CMK (cell line): ENCODE data around the gene CALM1.

Experiments used
- DNase-seq: peaks from one replicate; pipeline ENCODE4 v3.0.0-alpha.2; 2010; ENCODE audit warnings: low read depth

Gene CALM1

GRCh38 chr14:90409209-90409730 lies 12.4 kb downstream of the CALM1 start:
- DNase-seq, result no peak

DNA sequence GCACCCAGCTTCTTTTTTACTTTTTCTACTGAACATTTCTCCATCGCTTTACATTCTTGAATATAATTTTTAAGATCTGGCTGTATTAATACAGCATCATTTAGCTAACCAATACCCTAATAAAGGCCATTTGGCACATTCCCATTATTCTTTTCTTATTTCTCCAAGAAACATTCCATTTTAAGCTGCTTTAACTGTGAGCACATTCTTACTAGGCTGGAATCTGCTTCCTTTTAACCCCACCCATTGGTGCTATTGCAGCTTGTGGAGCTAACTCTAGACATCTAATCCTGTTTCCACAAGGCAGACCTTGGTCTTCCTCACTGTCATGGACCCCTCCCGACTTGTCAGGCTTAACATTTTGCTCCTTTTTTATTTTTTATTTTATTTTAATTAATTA lies 15.2 kb downstream of the CALM1 start:
- DNase-seq, result no peak

DNA sequence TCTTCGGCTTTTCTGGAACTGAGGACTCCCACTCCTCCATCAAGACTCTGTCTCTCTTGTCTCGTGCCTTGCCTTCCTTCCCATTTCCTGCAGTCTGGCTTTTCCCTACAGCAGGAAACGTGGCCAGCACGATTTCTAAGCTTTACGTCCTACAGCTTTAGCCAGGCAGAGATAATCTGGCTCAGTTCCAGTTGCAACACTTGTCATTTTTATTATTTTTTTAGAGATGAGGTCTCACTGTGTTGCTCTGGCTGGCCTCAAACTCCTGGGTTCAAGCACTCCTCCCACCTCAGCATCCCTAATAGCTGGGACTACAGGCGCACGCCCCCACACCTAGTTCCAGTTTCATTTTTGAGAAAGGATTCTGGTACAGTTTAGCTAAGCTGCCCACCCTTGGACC lies 19.9 kb downstream of the CALM1 start:
- no peak for DNase-seq

DNA sequence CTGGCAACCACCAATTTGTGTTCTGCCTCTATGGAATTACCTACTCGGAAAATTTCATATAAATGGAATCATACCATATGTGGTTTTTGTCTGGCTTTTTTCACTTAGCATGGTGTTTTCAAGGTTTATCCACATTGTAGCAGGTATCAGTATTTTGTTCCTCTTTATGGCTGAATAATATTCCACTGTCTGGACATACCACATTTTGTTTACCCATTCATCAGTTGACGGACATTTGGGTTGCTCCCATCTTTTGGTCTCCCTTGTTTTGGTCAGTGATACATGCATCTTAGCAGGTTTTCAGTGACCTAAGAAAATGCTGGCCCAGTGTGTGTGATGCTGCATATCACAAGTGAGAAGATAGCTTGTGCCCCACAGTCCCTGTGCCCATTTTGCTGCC lies 21.2 kb downstream of the CALM1 start:
- DNase-seq, result no peak

DNA sequence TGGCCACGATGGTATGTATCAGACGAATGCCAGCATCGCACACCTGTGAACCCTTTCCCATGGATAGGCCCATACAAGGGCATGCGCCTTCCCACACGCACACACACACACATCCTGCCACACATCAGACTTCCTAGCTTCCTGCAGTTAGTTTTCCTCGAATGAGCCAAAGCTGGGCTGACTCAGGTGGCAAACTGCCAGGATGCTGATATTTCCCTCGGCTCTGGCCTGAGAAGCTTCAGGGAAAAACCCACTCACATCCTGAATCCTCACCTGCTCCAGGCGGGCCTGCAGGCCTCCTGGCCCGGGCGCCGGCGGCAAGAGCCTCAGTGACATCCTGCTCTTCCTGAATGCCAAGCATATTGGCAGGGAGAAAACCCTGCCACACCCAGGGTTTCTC lies 22.4 kb downstream of the CALM1 start:
- no peak for DNase-seq

DNA sequence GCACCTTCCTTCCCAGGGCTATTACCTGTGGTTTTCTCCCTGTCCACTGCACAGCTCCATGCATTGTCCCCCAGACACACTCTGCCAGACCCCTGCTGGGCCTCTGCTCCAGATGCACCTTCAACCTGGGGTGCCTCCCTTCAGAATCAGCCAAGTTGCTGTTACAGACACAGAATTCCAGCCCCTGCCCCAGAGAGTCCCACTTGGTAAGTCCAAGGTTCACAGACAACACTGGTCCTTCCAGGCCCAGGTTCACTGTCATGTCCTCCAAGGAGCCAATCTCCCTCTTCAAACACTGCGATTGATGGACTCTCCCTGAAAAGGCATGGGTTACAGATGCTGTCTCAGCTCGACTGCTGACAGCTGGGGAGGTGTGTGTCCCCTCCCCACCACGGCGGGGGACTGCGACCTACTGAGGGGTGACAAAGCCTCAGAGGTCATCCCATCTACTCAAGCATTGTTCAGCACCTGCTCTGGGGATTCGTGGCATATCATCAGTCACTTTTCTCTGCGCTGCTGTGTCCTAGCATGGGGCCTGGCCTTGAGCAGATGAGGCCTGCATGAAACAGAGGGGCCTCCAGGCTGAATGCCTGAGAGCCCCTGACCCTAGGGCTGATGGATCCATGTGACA lies 24.3 kb downstream of the CALM1 start:
- no peak for DNase-seq

DNA sequence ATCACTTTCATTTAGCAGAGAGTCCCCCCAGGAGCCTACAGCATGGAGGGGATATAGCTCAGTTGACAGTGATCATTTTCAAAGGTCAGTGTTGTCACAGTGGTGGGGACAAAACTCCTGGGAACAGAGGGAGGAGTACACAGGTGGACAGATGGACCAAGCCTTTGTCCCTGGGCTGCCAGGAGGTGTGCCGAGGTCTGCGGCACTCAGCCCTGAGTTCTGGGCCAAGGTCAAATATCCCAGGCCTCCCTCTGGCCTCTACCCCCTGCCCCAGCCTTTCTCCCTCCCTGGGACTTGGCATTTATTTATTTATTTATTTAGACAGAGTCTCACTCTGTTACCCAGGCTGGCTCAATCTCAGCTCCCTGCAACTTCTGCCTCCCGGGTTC lies 24.8 kb downstream of the CALM1 start:
- DNase-seq, result no peak

GRCh38 chr14:90423166-90423565 lies 26.3 kb downstream of the CALM1 start:
- no peak for DNase-seq

- DNase-seq, result no peak
Observed at GRCh38 chr14:90424075-90424474, 27.2 kb downstream of the CALM1 start.

DNA sequence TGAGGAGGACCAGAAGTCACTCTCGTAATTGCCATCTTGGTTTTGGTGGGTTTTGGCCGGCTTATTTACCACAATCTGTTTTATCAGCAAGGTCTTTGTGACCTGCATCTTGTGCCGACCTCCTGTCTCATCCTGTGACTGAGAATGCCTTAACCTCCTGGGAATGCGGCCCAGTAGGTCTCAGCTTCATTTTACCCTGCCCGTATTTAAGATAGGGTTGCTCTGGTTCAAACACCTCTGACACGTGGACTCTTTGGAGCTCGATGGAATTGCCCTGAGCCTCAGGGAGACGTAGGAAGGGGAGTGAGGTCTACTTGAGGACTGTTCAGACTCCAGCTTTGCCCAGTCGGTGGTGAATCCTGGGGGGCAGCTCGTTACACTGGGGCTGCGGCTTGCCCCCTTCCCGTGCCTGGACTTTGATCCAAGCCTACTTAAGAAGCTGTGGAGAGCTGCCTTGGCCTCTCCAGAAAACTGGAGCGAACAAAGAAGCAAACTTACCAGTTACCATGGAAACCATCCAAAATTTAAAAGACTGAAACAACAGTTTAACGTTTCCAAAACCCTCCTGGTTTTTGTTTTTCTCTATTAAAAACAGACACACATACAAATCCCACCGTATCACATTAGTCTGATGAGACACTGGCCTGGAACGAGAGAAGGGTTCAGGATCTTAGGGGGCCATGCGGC lies 28.0 kb downstream of the CALM1 start:
- DNase-seq, result no peak

DNA sequence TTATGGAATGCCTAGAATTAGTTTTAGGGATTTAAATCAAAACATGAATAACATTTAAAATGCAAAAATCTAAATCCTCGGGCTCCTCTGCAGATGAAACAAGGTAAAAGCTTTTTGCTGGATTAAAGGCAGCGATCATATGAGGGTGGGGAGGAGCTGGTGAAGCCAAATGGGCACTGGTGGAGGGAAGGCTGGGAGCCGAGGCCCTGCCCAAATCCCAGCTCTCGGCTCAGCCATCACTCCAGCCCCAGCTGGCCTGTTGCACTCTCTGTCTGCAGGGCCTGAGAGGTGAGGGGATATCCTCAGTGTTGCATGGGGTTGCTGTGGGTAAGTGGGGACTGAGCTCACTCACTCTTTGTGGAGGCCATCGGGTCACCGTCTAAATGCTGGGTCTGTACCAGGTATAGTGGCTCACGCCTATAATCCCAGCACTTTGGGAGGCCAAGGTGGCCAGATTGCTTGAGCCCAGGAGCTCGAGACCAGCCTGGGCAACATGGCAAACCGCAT lies 28.6 kb downstream of the CALM1 start:
- DNase-seq, result no peak

DNA sequence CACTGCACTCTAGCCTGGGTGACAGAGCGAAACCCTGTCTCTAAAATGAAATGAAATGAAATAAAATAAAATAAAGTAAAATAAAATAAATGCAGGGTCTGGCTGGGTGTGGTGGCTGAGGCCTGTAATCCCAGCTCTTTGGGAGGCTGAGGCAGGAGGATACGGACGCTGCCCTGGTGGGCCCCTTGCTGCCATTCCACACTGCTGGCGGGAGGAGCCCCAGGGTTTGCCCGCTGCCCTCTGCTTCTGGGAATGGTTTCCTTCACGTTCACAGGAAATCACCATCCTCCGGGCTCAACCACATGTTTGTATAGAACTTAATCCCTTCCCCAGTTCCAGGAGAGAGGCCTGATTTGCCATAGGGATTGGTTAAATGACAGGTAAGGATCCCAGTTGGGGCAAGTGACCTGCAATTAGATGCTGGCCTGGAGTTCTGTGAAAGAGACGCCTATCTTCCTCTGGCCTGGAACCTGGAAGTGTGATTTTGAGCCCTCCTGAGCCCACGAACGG lies 29.3 kb downstream of the CALM1 start:
- no peak for DNase-seq

DNA sequence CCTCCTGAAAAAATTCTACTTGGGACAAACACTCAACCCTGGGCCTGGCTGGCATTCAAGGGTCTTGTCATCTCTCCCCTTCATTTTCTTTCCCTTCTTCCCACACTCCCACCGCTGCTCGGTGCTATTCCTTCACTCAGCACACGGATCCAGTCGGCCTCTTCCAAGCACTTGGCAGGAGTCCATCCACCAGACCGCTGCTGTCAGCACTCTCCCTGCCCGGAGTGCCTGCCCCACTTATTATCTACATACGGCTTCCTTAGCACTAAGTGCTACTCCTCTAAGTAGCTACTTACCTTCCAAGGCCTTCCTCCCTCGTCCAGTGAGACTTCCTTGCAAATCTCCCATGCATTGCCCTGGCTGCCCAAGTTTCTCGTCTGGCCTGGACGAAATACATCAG lies 29.8 kb downstream of the CALM1 start:
- no peak for DNase-seq

GRCh38 chr14:90427848-90428426 lies 31.1 kb downstream of the CALM1 start:
- DNase-seq, result no peak

DNA sequence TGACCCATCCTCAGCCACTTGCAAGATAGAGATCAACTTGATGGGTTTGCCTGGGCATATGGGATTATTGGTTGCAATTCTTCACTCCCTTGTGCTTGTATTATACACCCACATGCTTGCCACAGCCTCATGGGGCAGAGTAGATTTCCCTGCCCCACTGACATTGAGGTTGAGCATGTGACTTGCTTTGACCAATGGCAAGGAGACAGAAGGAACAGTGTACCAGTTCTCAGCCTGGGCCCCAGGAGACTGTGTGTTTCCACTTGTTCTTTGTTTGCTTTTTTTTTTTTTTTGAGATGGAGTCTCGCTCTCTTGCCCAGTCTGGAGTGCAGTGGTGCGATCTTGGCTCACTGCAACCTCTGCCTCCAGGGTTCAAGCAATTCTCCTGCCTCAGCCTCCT lies 31.8 kb downstream of the CALM1 start:
- DNase-seq, result no peak

- no peak for DNase-seq
Observed at GRCh38 chr14:90429236-90429635, 32.4 kb downstream of the CALM1 start.

DNA sequence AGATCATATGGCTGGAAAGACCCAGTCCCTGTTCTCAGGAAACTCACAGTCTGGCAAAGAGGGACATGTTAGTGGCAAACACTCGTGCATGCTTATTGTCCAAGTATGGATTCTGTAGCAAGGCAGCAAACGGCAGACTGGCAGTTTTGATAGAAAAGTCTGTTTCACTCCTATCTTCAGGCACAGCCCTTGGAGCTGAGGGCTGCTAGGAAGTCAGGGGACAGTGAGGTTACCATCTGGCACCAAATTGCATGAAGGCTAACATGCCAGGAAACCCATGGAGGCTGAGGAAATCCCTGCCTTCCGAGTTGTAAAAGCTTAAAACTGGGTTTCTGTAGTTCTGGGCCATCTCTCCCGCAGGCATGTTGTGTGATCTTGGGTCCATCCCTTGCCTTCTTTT lies 32.9 kb downstream of the CALM1 start:
- DNase-seq, result no peak

GRCh38 chr14:90434370-90435020 lies 37.7 kb downstream of the CALM1 start:
- DNase-seq, result no peak

DNA sequence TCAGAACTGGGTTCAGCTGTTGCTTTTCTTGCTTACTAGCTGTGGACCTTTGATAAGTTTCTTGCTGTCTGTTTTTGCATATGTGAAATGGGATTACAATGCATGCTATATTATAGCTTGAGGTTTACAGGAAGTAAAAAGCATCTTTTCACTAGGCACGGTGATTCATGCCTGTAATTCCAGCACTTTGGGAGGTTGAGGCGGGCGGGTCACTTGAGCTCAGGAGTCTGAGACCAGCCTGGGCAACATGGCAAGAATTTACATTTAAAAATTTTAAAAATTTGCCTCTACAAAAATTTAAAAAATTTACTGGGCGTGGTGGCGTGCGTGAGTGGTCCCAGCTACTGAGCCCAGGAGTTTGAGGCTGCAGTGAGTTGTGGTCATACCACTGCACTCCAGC lies 42.0 kb downstream of the CALM1 start:
- DNase-seq, result no peak

DNA sequence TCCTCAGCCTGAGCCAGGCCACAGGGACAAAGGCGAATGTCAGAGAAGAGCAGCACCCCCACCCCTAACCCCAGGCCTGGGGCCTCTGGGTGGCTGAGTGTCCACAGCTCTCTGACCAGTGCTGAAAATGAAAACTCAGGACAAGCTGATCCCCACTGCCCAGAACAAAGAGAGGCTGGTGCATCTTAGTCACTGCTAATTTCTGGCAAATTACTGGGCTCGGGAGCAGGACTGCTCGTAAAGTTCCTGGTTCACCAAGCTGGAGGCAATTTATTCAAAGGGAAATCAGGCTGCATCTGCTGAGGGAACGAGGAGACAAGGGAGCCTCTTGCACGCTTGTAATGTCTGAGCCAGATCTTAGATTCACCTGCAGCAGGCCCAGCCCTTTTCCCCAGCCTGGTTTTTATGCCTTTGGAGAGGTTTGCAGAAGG lies 43.2 kb downstream of the CALM1 start:
- no peak for DNase-seq

GRCh38 chr14:90440592-90440991 lies 43.8 kb downstream of the CALM1 start:
- no peak for DNase-seq

GRCh38 chr14:90442388-90442787 lies 45.6 kb downstream of the CALM1 start:
- DNase-seq, result no peak
